ENCODE measurements around the gene CHRNB4.
A peak's percentile ranks its signal among the peaks of the same experiment; 100 is the strongest.

CHRNB4 gene

DNA sequence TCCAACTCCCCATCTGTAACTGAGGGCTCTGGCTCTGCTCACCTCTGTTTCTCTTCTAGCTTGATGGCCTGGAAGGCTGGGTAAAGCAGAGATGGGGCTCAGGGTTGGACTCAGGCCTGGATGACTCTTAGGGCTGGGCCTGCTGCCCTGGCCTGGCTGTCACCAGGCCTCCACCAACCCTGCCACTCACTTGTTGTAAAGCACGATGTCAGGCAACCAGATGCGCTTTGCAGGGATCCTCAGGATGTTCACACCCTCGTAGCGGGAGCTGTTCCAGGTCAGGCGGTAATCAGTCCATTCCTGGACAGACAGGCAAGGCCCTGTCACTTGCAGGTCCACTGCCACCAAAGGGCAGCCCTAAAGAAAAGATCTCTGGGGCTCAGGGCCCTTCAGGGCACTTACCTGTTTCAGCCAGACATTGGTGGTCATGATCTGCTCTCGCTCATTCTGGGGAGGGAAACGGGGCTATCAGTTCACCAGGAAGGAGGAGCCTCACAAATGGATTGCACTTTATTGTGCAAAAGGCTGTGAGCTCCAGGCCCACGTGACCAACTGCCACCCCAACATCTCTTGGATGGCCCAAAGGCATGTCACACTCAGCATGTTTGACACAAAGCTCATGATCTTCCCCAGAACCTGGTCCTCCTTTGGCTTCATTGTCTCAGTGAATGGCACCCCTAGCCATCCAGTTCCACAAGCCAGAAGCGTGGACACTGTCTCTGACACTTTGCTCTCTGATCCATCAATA, 9.9 kb downstream of the CHRNB4 start:
- no peak for DNase-seq

DNA sequence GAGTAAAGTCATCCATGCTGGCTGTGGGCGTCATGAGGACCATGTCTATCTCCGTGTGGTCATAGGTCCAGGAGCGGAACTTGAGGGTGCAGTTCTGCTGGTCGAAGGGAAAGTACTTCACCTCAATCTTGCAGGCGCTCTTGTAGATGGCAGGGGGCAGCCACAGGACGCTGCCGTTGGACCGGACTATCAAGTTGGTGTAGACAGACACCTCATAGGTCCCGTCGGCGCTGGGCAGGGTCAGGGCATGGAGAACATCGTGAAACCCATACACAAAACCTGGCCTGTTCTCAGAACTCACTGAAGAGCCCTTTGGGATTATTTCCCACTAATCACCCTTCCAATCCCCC, 11.3 kb downstream of the CHRNB4 start:
- DNase-seq: no peak

DNA sequence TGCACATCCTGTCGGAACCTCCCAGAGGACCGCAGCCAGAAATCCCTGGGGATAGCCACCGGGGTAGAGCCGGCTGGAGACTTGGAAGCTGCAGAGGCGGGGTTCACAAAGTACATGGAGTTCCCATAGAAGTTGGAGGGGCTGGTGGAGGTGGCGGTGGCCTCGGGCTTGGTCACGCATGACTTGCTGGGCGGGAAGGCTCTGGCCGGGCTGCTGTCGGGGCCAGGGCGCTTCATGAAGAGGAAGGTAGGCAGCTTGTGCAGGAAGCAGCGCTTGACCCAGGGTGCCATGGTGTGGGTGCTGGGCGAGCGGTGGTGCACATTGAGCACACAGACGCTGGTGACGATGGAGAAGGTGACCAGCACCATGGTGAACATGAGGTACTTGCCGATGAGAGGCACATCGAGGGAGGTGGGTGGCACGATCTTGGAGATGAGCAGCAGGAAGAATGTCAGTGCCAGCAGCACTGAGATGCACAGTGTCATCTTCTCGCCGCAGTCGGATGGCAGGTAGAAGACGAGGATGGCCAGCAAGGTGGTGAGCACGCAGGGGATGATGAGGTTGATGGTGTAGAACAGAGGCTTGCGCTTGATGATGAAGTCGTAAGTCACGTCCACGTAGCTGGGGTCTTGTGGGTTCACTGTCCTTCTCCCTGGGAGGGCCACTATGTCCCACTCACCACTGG, 11.8 kb downstream of the CHRNB4 start:
- no peak for DNase-seq

DNA sequence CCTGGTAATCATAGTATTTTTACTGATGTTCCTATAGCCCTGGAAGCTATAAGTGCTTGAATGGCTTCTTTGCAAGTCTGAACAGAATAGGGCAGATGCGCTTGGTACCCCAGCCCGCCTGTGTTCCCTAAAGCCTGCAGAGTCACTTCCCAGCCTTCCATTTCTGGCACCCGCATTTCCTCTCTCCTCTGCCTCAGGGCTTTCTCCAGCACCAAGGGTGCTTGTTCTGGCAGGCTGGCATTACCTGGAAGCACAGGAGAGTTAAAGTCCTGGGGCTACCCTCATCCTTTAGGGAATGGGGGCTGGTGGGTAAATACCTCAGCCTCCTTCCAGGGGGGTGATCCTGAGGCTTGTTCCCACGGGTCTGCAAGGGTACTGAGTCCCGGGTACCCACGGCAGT, 12.8 kb downstream of the CHRNB4 start:
- DNase-seq: no peak

DNA sequence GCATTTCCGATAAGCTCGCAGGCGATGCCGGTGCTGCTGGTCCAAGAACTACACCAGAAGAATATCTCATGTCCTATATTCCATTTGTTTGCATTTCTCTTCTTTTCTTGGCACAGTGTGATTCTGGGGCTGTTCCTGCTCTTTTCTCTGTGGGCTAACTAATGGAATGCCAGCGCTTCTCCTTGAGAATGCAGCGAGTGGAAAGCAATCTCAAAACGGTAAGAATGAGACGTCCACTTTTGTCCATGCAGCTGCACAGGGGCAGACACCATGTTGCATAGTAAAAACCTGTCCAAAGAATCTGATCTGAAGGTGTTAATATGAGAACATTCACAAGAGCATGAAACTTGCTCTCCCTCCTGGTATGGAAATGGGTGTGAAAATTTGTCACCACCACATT, 13.7 kb downstream of the CHRNB4 start:
- no peak for DNase-seq

DNA sequence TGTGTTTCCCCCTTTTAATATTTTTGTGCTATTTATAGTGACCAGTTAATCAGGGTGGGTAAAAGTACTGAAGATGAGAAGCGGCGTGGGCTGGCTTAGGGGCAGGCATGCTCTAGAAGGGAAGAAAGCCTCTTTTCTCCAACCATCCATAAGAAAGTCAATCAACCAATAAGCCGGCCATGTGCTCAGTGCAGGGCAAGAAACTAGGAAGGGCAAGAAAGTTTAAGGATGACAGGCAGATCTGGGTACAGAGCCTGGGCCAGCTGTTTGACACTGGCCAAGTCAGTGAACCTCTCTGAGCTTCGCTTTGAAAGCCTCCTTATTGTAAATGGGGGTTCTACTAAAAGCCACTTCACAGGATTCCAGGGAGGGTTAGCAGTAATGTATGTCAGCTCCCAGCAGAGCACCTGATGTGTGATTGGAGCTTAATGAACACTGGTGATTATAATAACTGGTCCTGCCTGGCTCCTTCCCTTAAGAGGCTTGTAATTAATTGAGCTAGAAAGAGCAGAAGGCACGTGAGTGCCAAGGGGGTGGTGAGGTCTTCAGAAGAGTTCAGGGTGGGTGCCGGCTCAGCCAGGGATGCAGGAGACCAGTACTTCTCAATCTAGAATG, 14.5 kb downstream of the CHRNB4 start:
- DNase-seq: no peak

DNA sequence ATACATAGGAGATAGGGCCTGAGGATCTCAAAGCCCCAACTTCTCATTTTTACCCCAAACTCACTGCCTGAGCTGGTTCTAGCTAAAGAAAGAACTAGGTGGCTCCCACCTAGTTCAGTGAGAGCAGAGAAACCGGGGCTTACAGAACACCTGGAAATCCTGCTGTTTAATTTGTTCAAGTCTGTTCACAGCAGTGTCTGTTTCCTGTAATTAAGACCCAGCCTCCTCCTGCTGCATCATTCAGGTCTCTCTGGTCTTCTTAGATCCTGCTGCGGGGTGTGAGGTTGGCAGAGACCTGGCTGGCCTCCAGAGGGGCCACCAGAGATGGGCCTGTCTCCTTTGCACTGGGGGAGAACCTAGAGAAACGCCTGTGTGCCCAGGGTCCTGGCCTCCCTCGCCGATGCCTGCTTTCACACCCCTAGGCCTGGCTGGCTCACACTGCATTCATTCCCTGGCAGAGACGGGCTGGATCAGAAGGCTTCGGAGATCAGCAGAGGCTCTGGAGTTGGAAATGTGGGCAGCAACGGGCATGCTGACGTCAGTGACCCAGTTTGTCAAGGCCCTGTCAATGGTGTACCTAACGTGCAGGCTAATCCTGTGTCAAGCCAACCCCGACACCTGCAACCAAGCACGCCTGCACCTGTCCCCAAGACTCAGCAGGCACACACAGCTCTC, 15.3 kb downstream of the CHRNB4 start:
- peak; percentile 30 for DNase-seq

DNA sequence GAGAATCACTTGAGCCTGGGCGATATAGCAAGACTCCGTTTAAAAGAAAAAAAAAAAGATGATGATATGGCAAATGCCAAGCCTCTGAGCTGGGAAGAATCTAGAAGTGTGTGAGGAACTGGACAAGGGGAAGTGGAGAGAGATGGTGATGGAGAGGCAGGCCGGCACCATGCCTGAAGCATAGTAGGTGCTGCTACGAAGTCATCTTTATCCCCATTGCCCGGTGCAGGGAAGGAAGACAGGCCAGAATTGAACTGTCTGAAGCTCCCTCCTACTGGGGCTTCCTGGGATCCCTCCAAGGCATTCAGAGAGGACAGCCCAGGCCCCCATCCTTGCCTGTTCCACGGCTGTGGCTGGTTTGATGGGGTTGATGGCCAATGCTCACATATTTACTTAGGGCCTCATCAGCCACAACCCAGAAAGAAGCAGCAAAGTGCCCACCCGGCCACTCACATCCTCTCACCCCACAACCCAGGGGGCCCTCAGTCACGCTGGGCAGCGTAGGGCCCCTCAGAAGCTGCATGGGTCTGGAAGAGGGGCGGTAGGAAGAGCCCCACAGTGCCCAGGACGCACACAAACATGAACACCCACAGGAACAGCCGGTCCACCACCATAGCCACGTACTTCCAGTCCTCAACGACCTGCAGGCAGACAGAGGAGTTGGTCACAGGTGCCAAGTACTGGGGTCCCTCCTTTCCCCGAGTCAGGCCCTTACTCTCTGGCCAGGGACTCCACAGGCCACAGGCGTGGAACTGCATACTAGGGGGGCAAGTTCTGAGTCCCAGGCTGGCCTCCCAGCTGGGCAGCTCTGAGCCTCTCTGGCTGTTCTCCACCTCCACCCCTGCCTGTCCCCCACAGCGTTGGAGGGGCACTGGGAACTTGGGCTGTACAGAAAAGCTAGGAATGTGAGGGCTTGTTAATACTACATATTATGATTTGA, 16.1 kb downstream of the CHRNB4 start:
- DNase-seq: no peak

DNA sequence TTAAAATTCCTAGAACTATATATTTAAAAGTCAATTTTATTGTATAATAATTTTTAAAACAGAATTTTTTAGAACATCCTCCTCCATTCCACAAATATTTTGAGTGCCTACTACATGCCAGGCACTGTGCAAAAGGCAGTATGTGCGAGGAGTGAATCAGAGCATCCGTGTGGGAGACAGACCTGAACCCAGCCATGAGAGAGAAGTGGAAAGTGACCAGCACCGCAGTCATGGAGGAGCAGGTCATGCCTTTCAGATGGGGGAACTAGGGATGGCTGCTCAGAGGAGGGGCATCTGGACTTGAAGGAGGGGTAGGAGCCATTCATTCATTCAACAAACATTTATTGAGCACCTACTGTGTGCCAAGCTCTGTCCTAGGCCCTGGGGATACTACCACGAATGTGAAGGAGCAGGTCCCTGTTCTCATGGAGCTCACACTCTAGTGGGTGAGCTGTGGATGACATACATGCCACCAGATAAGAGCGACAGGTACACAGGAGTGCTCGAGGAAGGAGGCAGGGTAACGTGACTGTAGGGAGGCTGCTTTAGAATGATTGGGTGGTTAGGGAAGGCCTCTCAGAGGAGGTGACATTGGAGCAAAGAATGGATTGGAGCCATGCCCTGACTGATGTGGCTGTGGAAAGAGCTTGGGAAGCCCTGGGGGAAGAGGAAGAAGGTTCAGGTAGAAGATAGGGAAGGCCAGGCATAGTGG, 17.1 kb downstream of the CHRNB4 start:
- DNase-seq: no peak

DNA sequence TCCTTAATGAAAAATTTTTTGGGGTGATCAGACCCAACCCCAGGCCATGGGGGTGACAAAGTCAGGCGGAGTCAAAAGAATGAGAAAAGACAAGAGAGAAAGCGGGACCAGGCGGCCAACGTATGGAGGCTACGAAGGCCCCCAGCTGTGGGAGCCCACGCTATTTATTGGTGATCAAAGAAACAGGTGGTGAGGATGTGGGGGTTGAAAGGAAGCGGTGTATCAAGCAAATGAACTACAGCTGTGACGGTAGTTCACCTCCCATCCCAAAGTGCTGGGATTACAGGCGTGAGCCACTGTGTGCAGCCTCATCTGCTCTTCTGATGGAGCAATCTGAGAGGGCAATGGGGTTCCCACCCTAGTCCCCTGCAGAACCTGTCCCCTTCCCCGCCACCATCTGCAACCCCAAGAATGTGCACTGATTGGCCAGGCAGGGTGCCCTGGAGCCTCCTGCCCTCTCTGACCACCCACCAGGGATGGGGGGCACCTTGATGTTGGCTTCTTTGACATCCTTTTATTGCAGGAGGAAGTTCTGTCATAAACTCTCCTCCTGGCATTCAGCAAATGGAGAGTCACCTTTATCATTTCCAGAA, 19.1 kb downstream of the CHRNB4 start:
- DNase-seq: no peak

DNA sequence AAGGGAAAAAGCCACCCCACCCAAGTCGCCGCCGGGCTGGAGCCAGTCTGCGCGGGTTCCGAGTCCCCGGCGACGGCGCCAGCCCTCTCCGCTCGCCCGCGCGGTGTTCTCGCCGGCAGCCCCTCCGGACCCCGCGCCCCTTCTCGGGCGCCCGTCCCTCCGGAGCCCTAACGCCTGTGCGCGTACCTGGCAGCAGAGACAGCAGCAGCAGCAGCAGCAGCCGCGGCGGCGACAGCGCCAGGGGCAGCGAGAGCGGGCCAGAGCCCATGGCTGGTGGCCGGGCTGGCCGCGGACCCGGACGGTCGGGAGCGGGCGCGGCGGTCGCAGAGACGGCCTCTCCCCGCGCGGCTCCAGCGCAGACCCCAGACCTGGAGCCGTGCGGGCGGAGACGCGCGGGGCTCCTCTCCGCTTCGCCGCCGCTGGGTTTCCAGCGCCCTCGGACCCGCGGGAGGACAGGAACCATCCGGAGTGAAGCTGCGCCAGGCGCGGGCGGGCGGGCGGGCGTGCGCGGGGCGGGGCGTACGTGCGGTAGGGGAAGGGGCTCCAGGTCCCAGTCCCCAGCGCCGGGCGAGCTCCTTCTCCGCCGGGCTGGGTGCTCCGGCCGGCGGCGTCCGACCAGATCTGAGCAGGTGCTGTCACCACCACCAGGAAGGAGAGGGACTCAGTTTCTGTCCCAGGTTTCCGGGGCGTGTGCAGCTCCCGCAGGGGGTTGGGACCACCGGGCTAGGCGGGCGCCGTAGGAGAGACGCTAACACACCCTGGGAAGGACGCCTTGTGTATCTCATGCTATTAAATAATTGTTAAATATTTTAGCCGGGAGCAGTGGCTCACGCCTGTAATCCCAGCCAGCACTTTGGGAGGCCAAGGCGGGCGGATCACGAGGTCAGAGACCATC, 20.2 kb downstream of the CHRNB4 start, which contains the start of gene CHRNA3:
Gene CHRNA3 (minus strand): TSS at position 470 of the 895 bp plus-strand sequence. CDS start 202 bp downstream, at position 268.
- DNase-seq: peak; percentile 27

DNA sequence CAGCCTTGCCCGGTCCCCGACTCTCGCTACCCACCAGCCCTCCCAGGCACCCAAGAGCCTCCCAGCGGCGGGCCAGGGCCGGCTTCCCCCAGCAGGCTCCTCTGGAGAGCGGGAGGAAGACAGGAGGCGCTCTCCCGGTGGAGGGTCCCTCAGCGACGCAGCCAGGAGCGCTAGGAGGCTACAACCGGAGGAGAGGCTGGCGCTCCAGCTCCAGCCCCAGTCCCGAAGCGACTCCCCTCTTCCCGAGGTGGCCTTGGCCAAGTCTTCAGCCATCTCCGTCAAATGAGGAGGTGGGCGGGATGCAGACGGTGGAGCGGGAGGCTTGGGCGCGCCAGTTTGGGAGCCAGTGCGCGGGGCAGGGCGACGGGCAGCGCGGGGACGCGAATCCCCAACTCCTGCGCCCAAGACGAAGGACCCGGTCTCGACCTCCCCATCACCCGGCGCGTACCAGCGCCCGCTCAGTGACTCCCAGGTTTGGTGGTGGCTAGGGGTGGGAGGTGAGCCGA, 20.9 kb downstream of the CHRNB4 start:
- peak; percentile 57 for DNase-seq

DNA sequence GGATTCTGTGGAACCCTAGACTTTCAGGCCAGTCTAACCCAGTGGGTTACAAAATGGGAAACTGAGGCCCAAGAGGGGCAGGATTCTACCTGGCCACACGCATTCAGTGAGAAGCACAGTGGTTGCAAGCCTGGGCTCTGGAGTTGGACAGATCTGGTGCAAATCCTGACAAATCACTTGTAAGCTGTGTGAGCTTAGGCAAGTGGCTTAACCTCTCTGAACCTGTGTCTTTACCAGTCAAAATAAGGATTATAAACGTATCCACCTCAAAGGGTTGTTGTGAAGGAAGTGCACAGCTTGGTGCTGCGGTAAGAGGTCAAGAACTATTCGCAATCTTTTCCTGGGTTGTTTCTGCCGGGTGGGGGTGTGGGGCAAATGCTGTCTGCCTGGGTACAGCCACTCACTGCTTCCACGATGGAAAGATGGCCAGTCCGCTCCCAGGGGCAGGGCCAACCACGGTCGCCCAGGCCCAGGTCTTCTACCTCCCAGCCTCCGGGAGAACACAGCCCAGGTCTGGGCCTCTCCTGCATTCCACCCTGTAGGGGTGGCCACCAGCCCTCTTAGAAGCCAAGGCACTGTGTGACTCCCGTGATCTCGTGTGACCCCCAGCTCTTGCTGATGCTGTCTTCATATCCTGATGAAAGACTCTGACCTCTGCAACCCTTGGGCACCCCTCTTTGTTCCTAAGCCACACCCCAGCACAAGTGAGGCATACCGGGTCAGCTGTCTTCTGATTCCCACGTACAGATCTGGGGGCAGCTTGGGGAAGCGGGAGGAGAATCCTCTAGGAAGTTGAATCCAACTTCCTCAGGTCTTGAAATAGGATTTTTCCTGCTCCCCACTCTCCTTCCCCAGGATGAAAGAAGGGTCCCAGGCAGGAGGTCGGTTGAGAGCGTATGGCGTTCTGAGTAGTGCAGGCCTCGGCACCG, 21.7 kb downstream of the CHRNB4 start:
- no peak for DNase-seq

DNA sequence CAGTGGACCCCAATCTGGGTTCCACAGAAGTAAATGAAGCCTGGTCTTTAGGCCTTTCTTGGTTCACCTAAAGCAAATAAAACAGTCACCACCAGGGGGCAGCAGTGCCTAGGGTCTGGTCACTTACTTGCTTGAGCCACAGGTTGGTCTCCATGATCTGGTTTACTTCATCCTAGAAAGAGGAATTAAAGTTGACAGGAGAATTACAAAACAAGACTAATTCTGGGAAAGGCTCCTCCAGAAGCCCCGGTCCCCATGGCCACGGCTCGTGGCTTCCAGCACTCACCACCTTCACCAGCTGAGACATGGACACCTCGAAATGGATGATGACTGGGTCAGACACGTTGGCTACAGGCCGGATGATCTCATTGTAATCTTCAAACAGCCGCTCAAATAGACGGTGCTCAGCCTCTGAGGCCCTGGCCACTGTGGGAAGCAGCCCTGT, 22.5 kb downstream of the CHRNB4 start:
- peak; percentile 68 for DNase-seq

DNA sequence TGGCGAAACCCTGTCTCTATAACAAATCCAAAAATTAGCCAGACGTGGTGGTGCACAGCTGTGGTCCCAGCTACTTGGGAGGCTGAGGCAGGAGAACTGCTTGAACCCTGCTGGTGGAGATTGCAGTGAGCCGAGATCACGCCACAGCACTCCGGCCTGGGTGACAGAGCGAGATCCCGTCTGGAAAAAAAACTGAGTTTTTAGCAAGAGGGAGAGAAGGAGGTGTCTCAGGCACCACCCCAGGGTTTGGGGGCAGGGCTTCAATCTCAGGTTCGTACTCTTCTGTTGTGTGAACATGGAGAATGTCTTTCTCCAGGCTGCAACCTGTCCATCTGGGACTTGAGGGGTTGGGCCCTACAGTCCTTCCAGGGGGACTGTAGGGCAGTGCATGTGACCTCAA, 22.9 kb downstream of the CHRNB4 start:
- DNase-seq: no peak

DNA sequence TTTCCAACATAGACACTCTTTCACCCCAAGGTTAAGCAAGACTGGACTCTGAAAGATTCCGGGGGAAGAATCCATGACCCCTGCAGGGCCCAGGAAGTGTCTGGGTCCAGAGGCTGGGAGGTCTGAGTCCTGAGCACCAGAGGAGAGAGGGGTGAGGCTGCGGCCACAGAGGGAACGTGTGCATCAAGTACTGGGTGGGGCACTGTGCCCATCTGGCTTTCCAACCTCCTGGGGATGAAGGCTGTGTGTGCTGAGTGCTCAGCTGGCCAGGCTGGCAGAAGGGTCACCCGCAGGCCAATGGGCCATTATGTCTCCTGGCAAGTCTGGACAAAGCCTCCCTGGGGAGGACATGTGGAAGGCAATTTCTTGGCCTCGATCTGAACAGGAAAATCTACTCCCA, 23.5 kb downstream of the CHRNB4 start:
- no peak for DNase-seq

DNA sequence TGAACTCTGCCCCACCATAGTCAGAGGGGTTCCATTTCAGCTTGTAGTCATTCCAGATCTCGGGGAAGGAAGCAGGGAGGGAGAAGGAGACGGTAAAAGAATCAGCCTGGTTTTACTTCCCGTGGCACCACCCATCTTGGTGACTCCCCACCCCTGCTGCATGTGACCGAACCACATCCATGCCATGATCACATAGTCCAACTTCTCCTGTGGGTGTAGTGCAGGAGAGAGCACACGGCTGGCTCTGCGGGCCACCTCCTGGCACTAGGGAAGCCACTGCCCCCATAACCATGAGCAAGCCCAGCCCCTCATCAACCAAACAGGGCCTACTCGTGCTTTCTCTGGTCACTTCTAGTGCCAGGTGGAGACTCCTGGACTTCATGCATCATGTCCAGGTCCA, 23.9 kb downstream of the CHRNB4 start:
- no peak for DNase-seq

DNA sequence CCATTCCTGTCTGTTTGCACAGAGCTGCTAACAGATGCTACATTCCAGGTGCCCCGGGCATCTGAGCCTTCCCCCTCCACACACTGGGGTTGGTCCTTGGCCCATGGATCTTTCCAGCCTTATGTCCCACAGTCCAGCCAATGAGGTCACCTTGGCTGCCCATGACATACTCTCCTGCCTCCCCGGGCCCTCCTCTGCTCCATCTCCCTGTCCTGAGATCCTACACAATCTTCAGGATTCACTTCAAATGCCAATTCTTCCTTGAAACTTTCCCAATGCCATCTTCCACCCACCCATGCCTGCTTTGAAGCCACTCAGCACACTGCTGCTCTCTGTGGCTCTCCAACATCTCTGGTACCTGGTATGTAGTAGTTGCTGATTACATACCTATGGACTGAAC, 24.5 kb downstream of the CHRNB4 start:
- DNase-seq: no peak

DNA sequence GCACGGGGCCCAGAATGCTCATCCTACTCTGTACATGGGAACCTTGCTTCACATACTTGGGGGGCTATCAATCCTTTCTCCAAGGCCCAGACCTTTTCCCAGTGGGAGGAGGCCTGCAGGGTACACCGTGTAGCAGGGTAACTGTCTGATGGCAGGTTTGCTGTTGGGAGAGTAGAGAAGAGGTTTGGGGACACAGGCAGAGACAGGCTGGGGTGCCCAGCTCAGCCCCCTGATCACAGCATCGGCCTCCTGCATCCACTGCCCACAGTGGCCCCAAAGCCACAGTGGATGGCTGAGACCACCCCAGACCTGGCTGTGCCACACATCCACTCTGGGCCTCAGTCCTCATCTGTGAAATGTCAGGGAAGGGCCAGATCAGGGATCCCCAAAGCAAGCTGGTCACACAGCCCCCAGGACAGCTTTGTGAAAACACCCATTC, 25.8 kb downstream of the CHRNB4 start:
- no peak for DNase-seq
